Nephron progenitor cell (in vitro differentiated cells): ENCODE data around the gene FXYD4.

Experiments used
- DNase-seq: peaks from one replicate; pipeline ENCODE4 v3.0.0; 2021
- H3K27ac Mint-ChIP-seq: 2 replicates; pipeline ENCODE4 v1.8.0; 2021; ENCODE audit warnings: mild to moderate bottlenecking, moderate library complexity, mixed read lengths
- H3K27me3 Mint-ChIP-seq: 2 replicates; pipeline ENCODE4 v1.8.0; 2021; ENCODE audit warnings: mild to moderate bottlenecking, low read depth, mixed read lengths; ENCODE audit not compliant: poor library complexity
- H3K36me3 Mint-ChIP-seq: 2 replicates; pipeline ENCODE4 v1.8.0; 2021; ENCODE audit warnings: low read depth, mixed read lengths
- H3K4me1 Mint-ChIP-seq: 2 replicates; pipeline ENCODE4 v1.8.0; 2021; ENCODE audit warnings: mixed read lengths
- H3K4me3 Mint-ChIP-seq: 2 replicates; pipeline ENCODE4 v1.8.0; 2021; ENCODE audit warnings: mild to moderate bottlenecking, moderate library complexity, mixed read lengths
- H3K9me3 Mint-ChIP-seq: 2 replicates; pipeline ENCODE4 v1.8.0; 2021; ENCODE audit warnings: mild to moderate bottlenecking, moderate library complexity, mixed read lengths
- CTCF ChIP-seq: fragments of 200-600 bp; sonication (generic); IDR thresholded peaks from 2 replicates; pipeline ENCODE4 v1.5.0; 2021; ENCODE audit warnings: antibody characterized with exemption

Gene FXYD4

GRCh38 chr10:43376828-43377423 is 5.5 kb downstream of the FXYD4 start:
- DNase-seq: no peak
- H3K36me3 Mint-ChIP-seq: no peaks in the 10 kb centered on the region
- no peak overlapping the region for H3K4me3 Mint-ChIP-seq
- no peak for TF ChIP-seq CTCF
- no peak overlapping the region for H3K27ac Mint-ChIP-seq
- peaks cover 8% of the 10 kb centered on the region for H3K27me3 Mint-ChIP-seq
- peaks cover 24% of the 10 kb centered on the region for H3K4me1 Mint-ChIP-seq
- no peaks in the 10 kb centered on the region for H3K9me3 Mint-ChIP-seq

- Mint-ChIP-seq H3K9me3 (no peaks in the 10 kb centered on the region), H3K27me3 (peaks cover 8% of the 10 kb centered on the region), H3K27ac (no peak overlapping the region), H3K4me3 (no peak overlapping the region), H3K4me1 (peaks cover 24% of the 10 kb centered on the region), H3K36me3 (no peaks in the 10 kb centered on the region)
- no peak for TF ChIP-seq CTCF
- peak; percentile 18 for DNase-seq
Observed at GRCh38 chr10:43377424-43377883, 6.0 kb downstream of the FXYD4 start.

GRCh38 chr10:43380610-43381222 is 9.3 kb downstream of the FXYD4 start:
- Mint-ChIP-seq H3K27me3 (peaks cover 5% of the 10 kb centered on the region), H3K27ac (no peak overlapping the region), H3K9me3 (no peaks in the 10 kb centered on the region), H3K4me3 (no peak overlapping the region), H3K4me1 (no peaks in the 10 kb centered on the region), H3K36me3 (peaks cover 3% of the 10 kb centered on the region)
- no peak for DNase-seq
- no peak for TF ChIP-seq CTCF

- H3K36me3 Mint-ChIP-seq: peaks cover 28% of the 10 kb centered on the region
- DNase-seq: no peak
- peak overlapping the region; percentile 32 for H3K27ac Mint-ChIP-seq
- no peaks in the 10 kb centered on the region for H3K9me3 Mint-ChIP-seq
- H3K27me3 Mint-ChIP-seq: no peaks in the 10 kb centered on the region
- no peaks in the 10 kb centered on the region for H3K4me1 Mint-ChIP-seq
- no peak overlapping the region for H3K4me3 Mint-ChIP-seq
- TF ChIP-seq CTCF: no peak
Observed at GRCh38 chr10:43383204-43383971, 12.0 kb downstream of the FXYD4 start.

GRCh38 chr10:43384252-43385221 is 13.1 kb downstream of the FXYD4 start:
- H3K36me3 Mint-ChIP-seq: peaks cover 36% of the 10 kb centered on the region
- H3K4me1 Mint-ChIP-seq: peaks cover 2% of the 10 kb centered on the region

More at GRCh38 chr10:43384252-43385221, 13.1 kb downstream of the FXYD4 start:
- TF ChIP-seq CTCF: no peak
- no peak for DNase-seq
- peak overlapping the region; percentile 96 for H3K27ac Mint-ChIP-seq
- H3K27me3 Mint-ChIP-seq: no peaks in the 10 kb centered on the region
- no peak overlapping the region for H3K4me3 Mint-ChIP-seq
- H3K9me3 Mint-ChIP-seq: no peaks in the 10 kb centered on the region
